OCI-LY1 (cell line): Measurements from ENCODE around the gene TMEM171.

Experiments used
- H2AFZ ChIP-seq: fragments of 200-600 bp; sonication (generic), shearing (Covaris generic); 2 replicates; pipeline ENCODE4 v1.6.0; 2014; ENCODE audit warnings: antibody characterized with exemption, mild to moderate bottlenecking, low read length
- H3F3A ChIP-seq: fragments of 200-600 bp; sonication (generic), shearing (Covaris generic); 2 replicates; pipeline ENCODE4 v1.6.0; 2014; ENCODE audit warnings: mild to moderate bottlenecking, antibody characterized with exemption, low read length, moderate library complexity; ENCODE audit not compliant: insufficient read depth
- H3K27ac ChIP-seq: fragments of 200-600 bp; sonication (generic); 2 replicates; pipeline ENCODE4 v1.5.1; 2014; ENCODE audit warnings: low read length, mixed run types, mild to moderate bottlenecking, low read depth; ENCODE audit not compliant: poor library complexity, severe bottlenecking
- H3K27me3 ChIP-seq: fragments of 200-600 bp; sonication (generic); 2 replicates; pipeline ENCODE4 v1.6.0; 2014; ENCODE audit warnings: antibody characterized with exemption, mild to moderate bottlenecking, low read length, moderate library complexity; ENCODE audit not compliant: insufficient read depth
- H3K36me3 ChIP-seq: fragments of 200-600 bp; sonication (generic); 2 replicates; pipeline ENCODE4 v1.6.1; 2014; ENCODE audit warnings: mild to moderate bottlenecking, antibody characterized with exemption, low read length, moderate library complexity, mixed read lengths; ENCODE audit not compliant: insufficient read depth
- H3K4me1 ChIP-seq: fragments of 200-600 bp; sonication (generic); 2 replicates; pipeline ENCODE4 v1.5.1; 2014; ENCODE audit warnings: mild to moderate bottlenecking, low read length, moderate library complexity; ENCODE audit not compliant: insufficient read depth, severe bottlenecking
- H3K4me2 ChIP-seq: fragments of 200-600 bp; sonication (generic), shearing (Covaris generic); 2 replicates; pipeline ENCODE4 v1.6.1; 2014; ENCODE audit warnings: low read length
- H3K4me3 ChIP-seq: fragments of 200-600 bp; sonication (generic); 2 replicates; pipeline ENCODE4 v1.5.1; 2014; ENCODE audit warnings: low read length, low read depth, mild to moderate bottlenecking, mixed read lengths; ENCODE audit not compliant: poor library complexity, severe bottlenecking
- H3K79me2 ChIP-seq: fragments of 200-600 bp; shearing (Covaris generic); 2 replicates; pipeline ENCODE4 v1.6.1; 2016; ENCODE audit warnings: mixed run types, low read length, mixed read lengths; ENCODE audit not compliant: insufficient read depth
- H3K9ac ChIP-seq: fragments of 200-600 bp; sonication (generic), shearing (Covaris generic); 2 replicates; pipeline ENCODE4 v1.6.1; 2014; ENCODE audit warnings: mild to moderate bottlenecking, low read length, mixed read lengths
- H3K9me2 ChIP-seq: fragments of 200-600 bp; sonication (generic), shearing (Covaris generic); 2 replicates; pipeline ENCODE4 v1.6.1; 2014; ENCODE audit warnings: low read depth, mild to moderate bottlenecking, low read length, mixed read lengths
- H3K9me3 ChIP-seq: fragments of 200-600 bp; shearing (Covaris generic); 2 replicates; pipeline ENCODE4 v1.6.1; 2014; ENCODE audit warnings: low read length, mixed read lengths
- H4K20me1 ChIP-seq: fragments of 200-600 bp; sonication (generic), shearing (Covaris generic); 2 replicates; pipeline ENCODE4 v1.6.0; 2016; ENCODE audit warnings: mild to moderate bottlenecking, low read length; ENCODE audit not compliant: insufficient read depth
- CTCF ChIP-seq: fragments of 200-600 bp; sonication (generic), shearing (Covaris generic); IDR thresholded peaks from 2 replicates; pipeline ENCODE4 v1.5.1; 2017; ENCODE audit warnings: mild to moderate bottlenecking, antibody characterized with exemption, low read length, moderate library complexity, mixed read lengths
- EZH2 ChIP-seq: fragments of 200-600 bp; sonication (generic), shearing (Covaris generic); IDR thresholded peaks from 2 replicates; pipeline ENCODE4 v1.8.0; 2017; ENCODE audit warnings: borderline replicate concordance, mixed run types, mild to moderate bottlenecking, antibody characterized with exemption, low read length, moderate library complexity, mixed read lengths

The TMEM171 gene

DNA sequence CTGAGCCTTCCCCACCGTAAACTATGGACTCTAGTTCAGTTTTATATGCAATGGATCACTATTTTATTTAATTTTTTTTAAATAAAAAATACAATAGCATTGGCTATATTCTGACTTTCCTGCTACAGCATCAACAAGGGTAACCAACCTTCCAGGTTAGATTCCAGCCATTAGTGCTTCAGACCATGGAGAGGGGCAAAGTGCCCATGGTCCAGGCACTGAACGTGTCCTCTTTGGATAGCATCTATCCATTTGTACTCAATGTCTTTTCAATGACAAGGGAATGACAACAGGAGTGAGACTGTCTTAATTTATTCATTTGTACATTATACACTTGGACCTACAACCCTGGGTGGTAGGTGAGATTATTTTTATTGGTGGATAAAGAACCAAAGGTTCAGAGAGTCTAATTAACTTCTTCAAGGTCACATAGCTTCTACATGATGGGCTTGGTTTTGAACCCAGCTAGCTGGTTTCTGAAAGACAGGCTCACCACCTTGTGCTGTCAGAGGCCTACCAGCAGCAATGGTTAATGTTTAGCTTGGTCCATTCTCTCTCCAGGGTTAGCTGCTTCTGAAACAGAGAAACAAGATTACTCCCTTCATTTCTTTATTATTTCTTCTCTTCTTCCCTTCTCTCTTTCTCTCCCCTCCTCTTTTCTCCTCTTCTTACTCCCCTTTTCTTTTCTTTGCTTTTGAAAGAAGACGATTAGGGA is 11.5 kb downstream of the TMEM171 start:
- Histone ChIP-seq H3K9me2 (no peaks in the 10 kb centered on the region), H3K4me2 (no peak overlapping the region), H3F3A (no peaks in the 10 kb centered on the region), H3K9ac (no peak overlapping the region), H2AFZ (no peak overlapping the region), H4K20me1 (no peaks in the 10 kb centered on the region), H3K27ac (no peak overlapping the region), H3K27me3 (no peaks in the 10 kb centered on the region), H3K36me3 (no peaks in the 10 kb centered on the region), H3K9me3 (no peaks in the 10 kb centered on the region), H3K79me2 (no peaks in the 10 kb centered on the region), H3K4me3 (no peak overlapping the region), H3K4me1 (peaks cover 3% of the 10 kb centered on the region)
- TF ChIP-seq EZH2 = no peak
- TF ChIP-seq CTCF = no peak

GRCh38 chr5:73132759-73133158 is 12.4 kb downstream of the TMEM171 start:
- H3K9ac ChIP-seq = no peak overlapping the region
- no peaks in the 10 kb centered on the region for H3K27me3 ChIP-seq
- no peaks in the 10 kb centered on the region for H3F3A ChIP-seq
- no peaks in the 10 kb centered on the region for H4K20me1 ChIP-seq
- no peak for TF ChIP-seq CTCF
- no peak for TF ChIP-seq EZH2
- no peak overlapping the region for H3K4me3 ChIP-seq
- H3K36me3 ChIP-seq = no peaks in the 10 kb centered on the region
- no peaks in the 10 kb centered on the region for H3K9me2 ChIP-seq
- no peak overlapping the region for H3K4me2 ChIP-seq
- H3K4me1 ChIP-seq = no peaks in the 10 kb centered on the region
- no peak overlapping the region for H2AFZ ChIP-seq
- H3K79me2 ChIP-seq = no peaks in the 10 kb centered on the region
- no peak overlapping the region for H3K27ac ChIP-seq
- H3K9me3 ChIP-seq = no peaks in the 10 kb centered on the region

GRCh38 chr5:73135021-73135420 is 14.6 kb downstream of the TMEM171 start:
- H3K9me2 ChIP-seq = no peaks in the 10 kb centered on the region
- no peaks in the 10 kb centered on the region for H3K79me2 ChIP-seq
- no peaks in the 10 kb centered on the region for H4K20me1 ChIP-seq
- H3K4me2 ChIP-seq = no peak overlapping the region
- H3K36me3 ChIP-seq = no peaks in the 10 kb centered on the region
- no peaks in the 10 kb centered on the region for H3F3A ChIP-seq
- H3K9me3 ChIP-seq = no peaks in the 10 kb centered on the region
- H3K4me1 ChIP-seq = no peaks in the 10 kb centered on the region
- no peaks in the 10 kb centered on the region for H3K27me3 ChIP-seq
- no peak overlapping the region for H3K4me3 ChIP-seq
- H3K27ac ChIP-seq = no peak overlapping the region
- no peak overlapping the region for H2AFZ ChIP-seq
- no peak overlapping the region for H3K9ac ChIP-seq
- TF ChIP-seq CTCF (no peak), EZH2 (no peak)
